Caco-2 (cell line): Measurements from ENCODE around the gene TMEM200A. TPM values are rescaled to one million over a fixed set of nuclear protein-coding genes. Genes with fewer than 3 reads are reported as not detected.

ENCODE experiments used
- BruUV-seq: library from RNA; stranded (reverse); fragments of 400-500 nt; replicated peaks from 2 replicates; lab custom pipeline; 2021; lab: Mats Ljungman, UMichigan
- CTCF ChIA-PET: fragments of 300-600 bp; sonication (Branson Sonifier 250); formaldehyde crosslinking; loops from one replicate; lab custom pipeline; 2022; ENCODE audit warnings: antibody characterized with exemption; lab: Charles Lee
- POLR2A ChIA-PET: fragments of 300-600 bp; sonication (Branson Sonifier 250); formaldehyde crosslinking; loops from one replicate; lab custom pipeline; 2022; ENCODE audit warnings: antibody characterized with exemption; lab: Charles Lee
- DNase-seq, 2 experiments: peaks; one replicate each; pipeline versions ENCODE4 v3.0.0 to v3.0.0-alpha.2; 2020 to 2022
- H3K27me3 ChIP-seq: replicated peaks from 2 replicates; pipeline ENCODE4 v1.6.0; 2011; ENCODE audit warnings: low read length; ENCODE audit not compliant: control insufficient read depth, insufficient read depth
- H3K36me3 ChIP-seq: 2 replicates; pipeline ENCODE4 v1.5.1; 2011; ENCODE audit warnings: low read length; ENCODE audit not compliant: control insufficient read depth, insufficient read depth
- H3K4me1 ChIP-seq: fragments of 250-450 bp; sonication (Bioruptor Pico); 2 replicates; pipeline ENCODE4 v1.5.1; 2020; ENCODE audit warnings: mild to moderate bottlenecking
- H3K4me3 ChIP-seq: 2 replicates; pipeline ENCODE4 v1.5.1; 2011; ENCODE audit warnings: low read depth, mild to moderate bottlenecking, control low read depth, low read length
- H3K9me3 ChIP-seq: fragments of 250-450 bp; sonication (Bioruptor Pico); 2 replicates; pipeline ENCODE4 v1.5.1; 2020; ENCODE audit warnings: mild to moderate bottlenecking, moderate library complexity
- H3K27ac Mint-ChIP-seq: one replicate; pipeline ENCODE4 v1.8.0; 2022; ENCODE audit warnings: mixed read lengths; ENCODE audit not compliant: unreplicated experiment
- H3K27me3 Mint-ChIP-seq: one replicate; pipeline ENCODE4 v1.8.0; 2022; ENCODE audit warnings: mixed read lengths; ENCODE audit not compliant: insufficient read depth, unreplicated experiment
- H3K36me3 Mint-ChIP-seq: one replicate; pipeline ENCODE4 v1.8.0; 2022; ENCODE audit warnings: mild to moderate bottlenecking, mixed read lengths; ENCODE audit not compliant: insufficient read depth, unreplicated experiment
- H3K4me1 Mint-ChIP-seq: one replicate; pipeline ENCODE4 v1.8.0; 2022; ENCODE audit warnings: low read depth, mixed read lengths; ENCODE audit not compliant: unreplicated experiment
- H3K4me3 Mint-ChIP-seq: one replicate; pipeline ENCODE4 v1.8.0; 2022; ENCODE audit warnings: mild to moderate bottlenecking, moderate library complexity, mixed read lengths; ENCODE audit not compliant: unreplicated experiment
- H3K9me3 Mint-ChIP-seq: one replicate; pipeline ENCODE4 v1.8.0; 2022; ENCODE audit warnings: mixed read lengths; ENCODE audit not compliant: unreplicated experiment
- intact Hi-C: fragments of 100-400 bp; cut with micrococcal nuclease; formaldehyde crosslinking; loops from one replicate; pipeline ENCODE4 v1.10.0; 2022; ENCODE audit not compliant: unreplicated experiment
- total RNA-seq: library from RNA; stranded (reverse); gene quantifications from 2 replicates; pipeline ENCODE4 v1.2.3, GENCODE V29; 2022
- TF ChIP-seq, protein P1 (sequence below), 2 experiments: fragments of 200-600 bp in 1 of 2; IDR thresholded peaks; 1 replicate in 1 of 2; 2 replicates in 1 of 2; pipeline versions ENCODE4 v1.5.1 to v1.8.0; 2011 to 2022; ENCODE audit warnings: antibody characterized with exemption in 1 of 2, control low read depth in 1 of 2, inconsistent platforms in 1 of 2, low read depth in 1 of 2, low read length in 1 of 2, mild to moderate bottlenecking in 1 of 2, moderate library complexity in 1 of 2; ENCODE audit not compliant: insufficient read depth in 1 of 2, severe bottlenecking in 1 of 2, unreplicated experiment in 1 of 2

Gene TMEM200A
- total RNA-seq, 1 experiment from 2014 or later = 16.3 TPM

GRCh38 chr6:130385064-130385695 lies 19.4 kb downstream of the TMEM200A start:
- CTCF ChIA-PET = interaction anchor here (1.5 kb wide), 1 partner anchor 20 kb away, joined by 6 read pairs; the partner anchor contains the start of gene TMEM200A

DNA sequence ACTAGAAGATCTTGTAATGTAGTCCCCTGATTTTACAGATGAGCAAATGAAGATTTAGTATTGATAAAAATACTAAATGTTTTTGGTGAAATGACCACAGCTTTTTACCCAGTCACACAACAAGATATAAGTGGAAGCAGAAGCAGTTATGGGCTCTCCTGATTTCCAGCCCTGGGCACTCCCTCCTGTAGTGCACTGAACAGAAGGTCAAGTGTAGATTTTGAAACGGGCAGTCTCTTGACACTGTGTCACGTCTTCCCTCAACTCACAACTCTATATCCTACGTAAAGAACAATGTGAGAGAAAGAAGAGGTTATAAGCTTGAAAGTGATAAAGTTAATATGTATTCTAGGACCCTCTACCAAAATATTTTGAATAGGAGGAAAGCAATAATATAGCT lies 23.3 kb downstream of the TMEM200A start:
- no peaks in the 10 kb centered on the region for H3K4me1 ChIP-seq

More at GRCh38 chr6:130385064-130385695, 19.4 kb downstream of the TMEM200A start:
- no peak for DNase-seq
- no peaks in the 10 kb centered on the region; the same call in 1 of the 2 replicates for H3K27me3 ChIP-seq
- no TSS peak for BruUV-seq
- peaks cover 5% of the 10 kb centered on the region; the same call in 1 of the 2 replicates for H3K4me1 ChIP-seq
- Mint-ChIP-seq H3K4me1 (peaks cover 5% of the 10 kb centered on the region), H3K36me3 (no peaks in the 10 kb centered on the region), H3K27ac (peak overlapping the region; percentile 35), H3K4me3 (no peak overlapping the region), H3K9me3 (no peaks in the 10 kb centered on the region), H3K27me3 (no peaks in the 10 kb centered on the region)
- H3K36me3 ChIP-seq = no peaks in the 10 kb centered on the region
- no peak overlapping the region for H3K4me3 ChIP-seq
- POLR2A ChIA-PET = no interaction called here
- no peaks in the 10 kb centered on the region for H3K9me3 ChIP-seq
- intact Hi-C loops = no loop called here
- TF ChIP-seq, protein P1, sequence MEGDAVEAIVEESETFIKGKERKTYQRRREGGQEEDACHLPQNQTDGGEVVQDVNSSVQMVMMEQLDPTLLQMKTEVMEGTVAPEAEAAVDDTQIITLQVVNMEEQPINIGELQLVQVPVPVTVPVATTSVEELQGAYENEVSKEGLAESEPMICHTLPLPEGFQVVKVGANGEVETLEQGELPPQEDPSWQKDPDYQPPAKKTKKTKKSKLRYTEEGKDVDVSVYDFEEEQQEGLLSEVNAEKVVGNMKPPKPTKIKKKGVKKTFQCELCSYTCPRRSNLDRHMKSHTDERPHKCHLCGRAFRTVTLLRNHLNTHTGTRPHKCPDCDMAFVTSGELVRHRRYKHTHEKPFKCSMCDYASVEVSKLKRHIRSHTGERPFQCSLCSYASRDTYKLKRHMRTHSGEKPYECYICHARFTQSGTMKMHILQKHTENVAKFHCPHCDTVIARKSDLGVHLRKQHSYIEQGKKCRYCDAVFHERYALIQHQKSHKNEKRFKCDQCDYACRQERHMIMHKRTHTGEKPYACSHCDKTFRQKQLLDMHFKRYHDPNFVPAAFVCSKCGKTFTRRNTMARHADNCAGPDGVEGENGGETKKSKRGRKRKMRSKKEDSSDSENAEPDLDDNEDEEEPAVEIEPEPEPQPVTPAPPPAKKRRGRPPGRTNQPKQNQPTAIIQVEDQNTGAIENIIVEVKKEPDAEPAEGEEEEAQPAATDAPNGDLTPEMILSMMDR (IDR thresholded peaks at IDR 0.05; ENCODE audit: insufficient read depth in 1 of 2, low read depth in 1 of 2, low read length in 1 of 2, severe bottlenecking in 1 of 2, unreplicated experiment in 1 of 2) = no peak

GRCh38 chr6:130390890-130391289 lies 25.1 kb downstream of the TMEM200A start:
- ChIA-PET CTCF (no interaction called here), POLR2A (no interaction called here)
- Mint-ChIP-seq H3K9me3 (no peaks in the 10 kb centered on the region), H3K4me1 (no peaks in the 10 kb centered on the region), H3K4me3 (no peak overlapping the region), H3K27ac (no peak overlapping the region), H3K36me3 (no peaks in the 10 kb centered on the region), H3K27me3 (no peaks in the 10 kb centered on the region)
- no peak for DNase-seq
- H3K4me3 ChIP-seq = no peak overlapping the region
- H3K9me3 ChIP-seq = no peaks in the 10 kb centered on the region
- no peaks in the 10 kb centered on the region for H3K36me3 ChIP-seq
- no peaks in the 10 kb centered on the region; the same call in 1 of the 2 replicates for H3K27me3 ChIP-seq
- BruUV-seq = no TSS peak
- no peaks in the 10 kb centered on the region for H3K4me1 ChIP-seq
- intact Hi-C loops = no loop called here
- TF ChIP-seq, protein P1 (IDR thresholded peaks at IDR 0.05; ENCODE audit: insufficient read depth in 1 of 2, low read depth in 1 of 2, low read length in 1 of 2, severe bottlenecking in 1 of 2, unreplicated experiment in 1 of 2) = no peak

More for the DNA sequence above, 23.3 kb downstream of the TMEM200A start:
- no peaks in the 10 kb centered on the region for H3K9me3 Mint-ChIP-seq
- ChIA-PET CTCF (interaction anchor here (1.5 kb wide), 1 partner anchor 23 kb away, joined by 3 read pairs; the partner anchor contains the start of gene TMEM200A), POLR2A (no interaction called here)
- TF ChIP-seq, protein P1 (IDR thresholded peaks at IDR 0.05; ENCODE audit: insufficient read depth in 1 of 2, low read depth in 1 of 2, low read length in 1 of 2, severe bottlenecking in 1 of 2, unreplicated experiment in 1 of 2) = no peak
- BruUV-seq = no TSS peak
- Histone ChIP-seq H3K9me3 (no peaks in the 10 kb centered on the region), H3K27me3 (no peaks in the 10 kb centered on the region; the same call in 1 of the 2 replicates), H3K36me3 (no peaks in the 10 kb centered on the region), H3K4me3 (no peak overlapping the region)
- intact Hi-C loops = no loop called here
- no peak overlapping the region for H3K4me3 Mint-ChIP-seq
- H3K36me3 Mint-ChIP-seq = no peaks in the 10 kb centered on the region
- H3K27me3 Mint-ChIP-seq = no peaks in the 10 kb centered on the region
- no peak overlapping the region for H3K27ac Mint-ChIP-seq
- no peak for DNase-seq
- H3K4me1 Mint-ChIP-seq = no peaks in the 10 kb centered on the region
